ENCODE measurements around the gene PCED1B.

PCED1B gene

DNA sequence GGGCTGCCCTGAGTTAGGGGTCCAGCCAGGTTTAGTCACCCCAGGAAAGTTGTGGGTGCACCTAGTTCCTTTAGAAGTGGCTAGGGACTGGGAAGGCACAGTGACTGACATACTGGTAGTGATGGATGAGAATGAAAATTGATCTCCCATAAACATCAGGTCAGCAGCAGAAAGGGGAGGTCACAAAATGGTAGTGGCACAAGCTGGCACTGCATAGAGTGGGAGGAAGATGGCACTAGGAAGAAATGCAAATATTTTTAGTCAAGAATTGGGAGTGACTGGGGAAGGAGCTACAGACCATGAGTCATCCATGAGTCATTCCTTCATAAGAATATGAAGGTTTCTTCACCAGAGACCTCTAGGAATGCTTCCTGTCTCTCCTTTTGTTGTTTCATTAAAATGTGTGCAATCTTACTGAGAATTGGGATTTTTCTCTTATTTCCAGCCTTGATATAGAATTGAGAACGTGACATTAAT, 198.6 kb downstream of the PCED1B start:
- TF ChIP-seq TEAD4 (IDR thresholded peaks at IDR 0.05) (peak; percentile 86), RAD21 (IDR thresholded peaks at IDR 0.05; ENCODE audit: low read depth) (no peak), EGR1 (IDR thresholded peaks at IDR 0.05) (no peak), FOXM1 (IDR thresholded peaks at IDR 0.05; ENCODE audit: borderline replicate concordance, low read depth) (peak; percentile 83; the same call in 1 of the 2 replicates), ZBTB7A (IDR thresholded peaks at IDR 0.05; ENCODE audit: low read depth) (no peak), TCF12 (IDR thresholded peaks at IDR 0.05; ENCODE audit: low read depth) (peak; percentile 78), YY1 (IDR thresholded peaks at IDR 0.05; ENCODE audit: low read depth) (0 out of 2 replicates have a peak, but pooled peaks have one; percentile 70), EP300 (IDR thresholded peaks at IDR 0.05; ENCODE audit: borderline replicate concordance) (peak; percentile 93), CEBPB (IDR thresholded peaks at IDR 0.05) (peak; percentile 60; the same call in 1 of the 2 replicates), TAF1 (IDR thresholded peaks at IDR 0.05; ENCODE audit: low read depth) (no peak), NFIC (IDR thresholded peaks at IDR 0.05) (peak; percentile 67), CREB1 (IDR thresholded peaks at IDR 0.05; ENCODE audit: low read depth) (no peak)
- TF ChIP-seq, protein P1, sequence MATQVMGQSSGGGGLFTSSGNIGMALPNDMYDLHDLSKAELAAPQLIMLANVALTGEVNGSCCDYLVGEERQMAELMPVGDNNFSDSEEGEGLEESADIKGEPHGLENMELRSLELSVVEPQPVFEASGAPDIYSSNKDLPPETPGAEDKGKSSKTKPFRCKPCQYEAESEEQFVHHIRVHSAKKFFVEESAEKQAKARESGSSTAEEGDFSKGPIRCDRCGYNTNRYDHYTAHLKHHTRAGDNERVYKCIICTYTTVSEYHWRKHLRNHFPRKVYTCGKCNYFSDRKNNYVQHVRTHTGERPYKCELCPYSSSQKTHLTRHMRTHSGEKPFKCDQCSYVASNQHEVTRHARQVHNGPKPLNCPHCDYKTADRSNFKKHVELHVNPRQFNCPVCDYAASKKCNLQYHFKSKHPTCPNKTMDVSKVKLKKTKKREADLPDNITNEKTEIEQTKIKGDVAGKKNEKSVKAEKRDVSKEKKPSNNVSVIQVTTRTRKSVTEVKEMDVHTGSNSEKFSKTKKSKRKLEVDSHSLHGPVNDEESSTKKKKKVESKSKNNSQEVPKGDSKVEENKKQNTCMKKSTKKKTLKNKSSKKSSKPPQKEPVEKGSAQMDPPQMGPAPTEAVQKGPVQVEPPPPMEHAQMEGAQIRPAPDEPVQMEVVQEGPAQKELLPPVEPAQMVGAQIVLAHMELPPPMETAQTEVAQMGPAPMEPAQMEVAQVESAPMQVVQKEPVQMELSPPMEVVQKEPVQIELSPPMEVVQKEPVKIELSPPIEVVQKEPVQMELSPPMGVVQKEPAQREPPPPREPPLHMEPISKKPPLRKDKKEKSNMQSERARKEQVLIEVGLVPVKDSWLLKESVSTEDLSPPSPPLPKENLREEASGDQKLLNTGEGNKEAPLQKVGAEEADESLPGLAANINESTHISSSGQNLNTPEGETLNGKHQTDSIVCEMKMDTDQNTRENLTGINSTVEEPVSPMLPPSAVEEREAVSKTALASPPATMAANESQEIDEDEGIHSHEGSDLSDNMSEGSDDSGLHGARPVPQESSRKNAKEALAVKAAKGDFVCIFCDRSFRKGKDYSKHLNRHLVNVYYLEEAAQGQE (IDR thresholded peaks at IDR 0.05; ENCODE audit: low read depth) = no peak
- TF ChIP-seq, protein P2, sequence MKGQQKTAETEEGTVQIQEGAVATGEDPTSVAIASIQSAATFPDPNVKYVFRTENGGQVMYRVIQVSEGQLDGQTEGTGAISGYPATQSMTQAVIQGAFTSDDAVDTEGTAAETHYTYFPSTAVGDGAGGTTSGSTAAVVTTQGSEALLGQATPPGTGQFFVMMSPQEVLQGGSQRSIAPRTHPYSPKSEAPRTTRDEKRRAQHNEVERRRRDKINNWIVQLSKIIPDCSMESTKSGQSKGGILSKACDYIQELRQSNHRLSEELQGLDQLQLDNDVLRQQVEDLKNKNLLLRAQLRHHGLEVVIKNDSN (IDR thresholded peaks at IDR 0.05) = no peak
- TF ChIP-seq, protein P3, sequence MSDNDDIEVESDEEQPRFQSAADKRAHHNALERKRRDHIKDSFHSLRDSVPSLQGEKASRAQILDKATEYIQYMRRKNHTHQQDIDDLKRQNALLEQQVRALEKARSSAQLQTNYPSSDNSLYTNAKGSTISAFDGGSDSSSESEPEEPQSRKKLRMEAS (IDR thresholded peaks at IDR 0.05) = no peak

DNA sequence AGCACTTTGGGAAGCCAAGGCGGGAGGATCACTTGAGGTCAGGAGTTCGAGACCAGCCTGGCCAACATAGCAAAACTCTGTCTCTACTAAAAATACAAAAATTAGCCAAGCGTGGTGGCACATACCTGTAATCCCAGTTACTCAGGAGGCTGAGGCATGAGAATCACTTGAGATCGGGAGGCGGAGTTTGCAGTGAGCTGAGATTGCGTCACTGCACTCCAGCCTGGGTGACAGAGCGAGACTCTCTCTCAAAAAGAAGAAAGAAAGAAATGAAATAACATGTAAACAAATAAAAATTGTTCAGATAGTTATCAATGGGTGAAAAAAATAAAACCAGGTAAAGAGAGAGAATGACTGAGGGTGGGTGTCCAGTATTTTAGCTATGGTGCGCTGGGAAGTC, 200.3 kb downstream of the PCED1B start:
- TF ChIP-seq CEBPB (IDR thresholded peaks at IDR 0.05) = peak; percentile 79

DNA sequence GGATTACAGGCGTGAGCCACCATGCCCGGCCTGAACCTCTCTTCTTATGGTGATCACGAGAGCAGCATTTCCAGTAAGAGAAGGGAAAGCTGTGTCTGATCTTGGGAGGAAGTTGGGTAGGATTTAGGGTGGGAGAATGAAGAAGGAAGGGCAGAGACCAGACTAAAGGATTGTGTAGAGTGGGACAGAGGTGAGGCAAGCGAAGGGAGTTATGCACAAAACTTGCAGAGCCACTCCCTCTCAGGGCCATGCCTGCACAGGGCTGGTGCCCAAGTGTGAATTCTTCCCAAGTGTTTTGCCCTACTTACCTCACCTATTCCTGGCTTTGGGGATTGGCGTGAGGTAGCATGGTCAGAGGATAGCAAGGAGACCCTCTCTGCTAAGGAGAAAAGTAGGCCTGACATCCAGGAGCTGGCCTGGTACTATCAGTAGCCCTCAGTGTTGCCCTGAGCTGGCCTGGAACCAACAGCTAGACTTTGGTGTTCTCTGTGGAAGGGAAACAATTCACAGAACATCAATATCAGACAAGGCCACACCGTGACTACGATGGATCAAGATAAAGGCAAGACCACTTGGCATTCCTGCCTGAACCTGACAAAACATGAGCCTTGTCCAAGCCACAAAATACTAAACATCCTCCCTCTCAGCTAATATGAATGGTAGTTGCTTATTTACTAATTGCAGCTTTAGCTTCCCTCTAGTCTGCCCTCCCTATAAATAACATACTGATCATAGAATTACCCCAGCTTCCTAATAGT, 201.3 kb downstream of the PCED1B start:
- no peak for TF ChIP-seq CREB1 (IDR thresholded peaks at IDR 0.05; ENCODE audit: low read depth)
- TF ChIP-seq NFIC (IDR thresholded peaks at IDR 0.05) = no peak
- TF ChIP-seq, protein P3 (IDR thresholded peaks at IDR 0.05) = no peak
- no peak for TF ChIP-seq TCF12 (IDR thresholded peaks at IDR 0.05; ENCODE audit: low read depth)
- no peak for TF ChIP-seq TAF1 (IDR thresholded peaks at IDR 0.05; ENCODE audit: low read depth)
- TF ChIP-seq CEBPB (IDR thresholded peaks at IDR 0.05) = no peak
- no peak for TF ChIP-seq ZBTB7A (IDR thresholded peaks at IDR 0.05; ENCODE audit: low read depth)
- no peak for TF ChIP-seq EP300 (IDR thresholded peaks at IDR 0.05; ENCODE audit: borderline replicate concordance)
- TF ChIP-seq, protein P1 (IDR thresholded peaks at IDR 0.05; ENCODE audit: low read depth) = no peak
- TF ChIP-seq, protein P2 (IDR thresholded peaks at IDR 0.05) = no peak
- no peak for TF ChIP-seq RAD21 (IDR thresholded peaks at IDR 0.05; ENCODE audit: low read depth)
- TF ChIP-seq TEAD4 (IDR thresholded peaks at IDR 0.05) = no peak
- TF ChIP-seq EGR1 (IDR thresholded peaks at IDR 0.05) = no peak
- no peak for TF ChIP-seq FOXM1 (IDR thresholded peaks at IDR 0.05; ENCODE audit: borderline replicate concordance, low read depth)
- no peak for TF ChIP-seq YY1 (IDR thresholded peaks at IDR 0.05; ENCODE audit: low read depth)

DNA sequence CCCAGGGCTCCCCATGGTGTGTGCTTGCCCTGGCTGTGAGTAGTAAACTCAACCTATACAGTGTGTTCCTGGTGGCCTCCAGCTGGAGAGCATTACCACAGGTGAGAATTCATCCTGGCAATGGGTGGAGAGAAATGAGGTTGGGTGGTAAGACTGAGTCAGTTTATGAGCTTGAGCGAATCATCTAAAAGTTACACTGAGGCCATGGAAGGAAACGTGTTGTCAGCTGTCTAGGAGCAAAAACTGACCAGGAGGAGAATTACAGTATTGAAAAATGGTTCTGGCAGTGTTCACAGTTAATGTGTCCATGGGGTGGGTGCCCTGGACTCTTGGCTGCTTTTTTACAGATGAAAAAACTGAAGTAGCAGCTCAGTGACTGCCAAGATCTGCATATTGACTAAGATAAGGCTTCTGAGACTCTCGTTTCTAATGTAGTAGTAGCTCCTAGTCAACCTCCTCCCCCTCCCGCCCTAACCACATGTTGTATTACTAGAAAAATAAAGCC, 202.3 kb downstream of the PCED1B start:
- TF ChIP-seq RAD21 (IDR thresholded peaks at IDR 0.05; ENCODE audit: low read depth) (no peak), CREB1 (IDR thresholded peaks at IDR 0.05; ENCODE audit: low read depth) (no peak), YY1 (IDR thresholded peaks at IDR 0.05; ENCODE audit: low read depth) (no peak), TCF12 (IDR thresholded peaks at IDR 0.05; ENCODE audit: low read depth) (no peak), EP300 (IDR thresholded peaks at IDR 0.05; ENCODE audit: borderline replicate concordance) (no peak), NFIC (IDR thresholded peaks at IDR 0.05) (no peak), EGR1 (IDR thresholded peaks at IDR 0.05) (no peak), FOXM1 (IDR thresholded peaks at IDR 0.05; ENCODE audit: borderline replicate concordance, low read depth) (no peak), ZBTB7A (IDR thresholded peaks at IDR 0.05; ENCODE audit: low read depth) (no peak), TAF1 (IDR thresholded peaks at IDR 0.05; ENCODE audit: low read depth) (no peak), CEBPB (IDR thresholded peaks at IDR 0.05) (no peak), TEAD4 (IDR thresholded peaks at IDR 0.05) (no peak)
- TF ChIP-seq, protein P1 (IDR thresholded peaks at IDR 0.05; ENCODE audit: low read depth) = no peak
- TF ChIP-seq, protein P3 (IDR thresholded peaks at IDR 0.05) = no peak
- TF ChIP-seq, protein P2 (IDR thresholded peaks at IDR 0.05) = no peak
